Suprapubic skin (tissue), 4 donors: Measurements from ENCODE around the gene HOXC4. TPM values are rescaled to one million over a fixed set of nuclear protein-coding genes. Genes with fewer than 3 reads are reported as not detected.
A peak's percentile ranks its signal among the peaks of the same experiment; 100 is the strongest.
"Not testable (repeated sequence)": the region's sequence is repeated elsewhere in the genome, so short reads cannot be mapped to it uniquely, and the experiment has no call there.

Source experiments
- DNase-seq, 2 donors: peaks; one replicate each; pipeline ENCODE4 v3.0.0-alpha.2; 2019; ENCODE audit warnings: low spot score in 2 of 2
- H3K27ac ChIP-seq: fragments of 200-600 bp; sonication (generic); one replicate; pipeline ENCODE4 v1.5.1; 2019
- H3K27me3 ChIP-seq: fragments of 200-600 bp; sonication (generic); one replicate; pipeline ENCODE4 v1.5.1; 2019
- H3K36me3 ChIP-seq: fragments of 200-600 bp; sonication (generic); one replicate; pipeline ENCODE4 v1.5.1; 2019
- H3K4me1 ChIP-seq: fragments of 200-600 bp; sonication (generic); one replicate; pipeline ENCODE4 v1.5.1; 2019
- H3K4me3 ChIP-seq: fragments of 200-600 bp; sonication (generic); one replicate; pipeline ENCODE4 v1.5.1; 2019; ENCODE audit warnings: mild to moderate bottlenecking
- H3K9me3 ChIP-seq: fragments of 200-600 bp; sonication (generic); one replicate; pipeline ENCODE4 v1.5.1; 2019
- EP300 ChIP-seq: sonication (generic); formaldehyde crosslinking; IDR thresholded peaks from one replicate; pipeline ENCODE4 v1.6.1; 2017; ENCODE audit warnings: antibody characterized with exemption
- POLR2A ChIP-seq, 2 donors: fragments of 450-650 bp; IDR thresholded peaks; one replicate each; pipeline ENCODE4 v1.6.1; 2017; ENCODE audit warnings: antibody characterized with exemption in 2 of 2, mild to moderate bottlenecking in 2 of 2, moderate library complexity in 2 of 2
- POLR2AphosphoS5 ChIP-seq, 3 donors: sonication (generic); formaldehyde crosslinking; IDR thresholded peaks; one replicate each; pipeline ENCODE4 v1.6.1; 2017; ENCODE audit warnings: antibody characterized with exemption in 3 of 3
- WGBS: methylation state at CpG from one replicate; pipeline ENCODE4 v1.1.5; 2018; 5-methylcytosine and 5-hydroxymethylcytosine counted together
- total RNA-seq, 4 donors: library from RNA; depleted of rRNA; stranded (reverse); fragments of >200 nt; gene quantifications; one replicate each; pipeline ENCODE4 v1.1.0, GENCODE V29; 2016
- TF ChIP-seq, protein P1 (sequence below), 2 donors: fragments of 200-600 bp in 1 of 2; fragments of 450-650 bp in 1 of 2; sonication (generic) in 1 of 2; IDR thresholded peaks; one replicate each; pipeline ENCODE4 v1.5.1; 2016 to 2019; ENCODE audit warnings: antibody characterized with exemption in 2 of 2, mild to moderate bottlenecking in 1 of 2, moderate library complexity in 1 of 2

Gene HOXC4
- total RNA-seq, 4 donors from 2014 or later = 1.4 to 4.7 (median 1.9) TPM

DNA sequence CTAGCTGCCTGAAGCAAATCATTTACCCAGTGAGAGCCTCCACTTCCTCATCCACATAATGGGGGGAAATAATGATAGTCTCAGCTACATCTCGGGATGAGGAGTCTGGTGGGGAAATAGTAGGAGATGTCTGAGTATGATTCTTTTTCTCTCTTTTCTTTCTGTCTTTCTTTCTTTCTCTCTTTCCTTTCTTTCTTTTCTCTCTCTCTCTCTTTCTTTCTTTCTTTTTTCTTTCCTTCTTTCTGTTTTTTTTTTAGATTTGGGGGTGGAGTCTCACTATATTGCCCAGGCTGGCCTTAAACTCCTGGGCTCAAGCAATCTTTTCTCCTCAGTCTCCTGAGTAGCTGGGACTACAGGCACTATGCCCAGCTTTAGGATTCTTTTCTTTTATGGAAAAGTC lies 12.8 kb downstream of the HOXC4 start:
- Histone ChIP-seq H3K4me1 (peaks cover 4% of the 10 kb centered on the region), H3K9me3 (no peaks in the 10 kb centered on the region), H3K36me3 (no peaks in the 10 kb centered on the region), H3K4me3 (no peak overlapping the region), H3K27me3 (no peaks in the 10 kb centered on the region), H3K27ac (no peak overlapping the region)
- TF ChIP-seq POLR2A (IDR thresholded peaks at IDR 0.05) (no peak), EP300 (no peak), POLR2AphosphoS5 (IDR thresholded peaks at IDR 0.05) (no peak)
- TF ChIP-seq, protein P1, sequence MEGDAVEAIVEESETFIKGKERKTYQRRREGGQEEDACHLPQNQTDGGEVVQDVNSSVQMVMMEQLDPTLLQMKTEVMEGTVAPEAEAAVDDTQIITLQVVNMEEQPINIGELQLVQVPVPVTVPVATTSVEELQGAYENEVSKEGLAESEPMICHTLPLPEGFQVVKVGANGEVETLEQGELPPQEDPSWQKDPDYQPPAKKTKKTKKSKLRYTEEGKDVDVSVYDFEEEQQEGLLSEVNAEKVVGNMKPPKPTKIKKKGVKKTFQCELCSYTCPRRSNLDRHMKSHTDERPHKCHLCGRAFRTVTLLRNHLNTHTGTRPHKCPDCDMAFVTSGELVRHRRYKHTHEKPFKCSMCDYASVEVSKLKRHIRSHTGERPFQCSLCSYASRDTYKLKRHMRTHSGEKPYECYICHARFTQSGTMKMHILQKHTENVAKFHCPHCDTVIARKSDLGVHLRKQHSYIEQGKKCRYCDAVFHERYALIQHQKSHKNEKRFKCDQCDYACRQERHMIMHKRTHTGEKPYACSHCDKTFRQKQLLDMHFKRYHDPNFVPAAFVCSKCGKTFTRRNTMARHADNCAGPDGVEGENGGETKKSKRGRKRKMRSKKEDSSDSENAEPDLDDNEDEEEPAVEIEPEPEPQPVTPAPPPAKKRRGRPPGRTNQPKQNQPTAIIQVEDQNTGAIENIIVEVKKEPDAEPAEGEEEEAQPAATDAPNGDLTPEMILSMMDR (IDR thresholded peaks at IDR 0.05) = no peak
- 97% methylated on average over 1 of the region's 1 CpG for WGBS
- no peak for DNase-seq

DNA sequence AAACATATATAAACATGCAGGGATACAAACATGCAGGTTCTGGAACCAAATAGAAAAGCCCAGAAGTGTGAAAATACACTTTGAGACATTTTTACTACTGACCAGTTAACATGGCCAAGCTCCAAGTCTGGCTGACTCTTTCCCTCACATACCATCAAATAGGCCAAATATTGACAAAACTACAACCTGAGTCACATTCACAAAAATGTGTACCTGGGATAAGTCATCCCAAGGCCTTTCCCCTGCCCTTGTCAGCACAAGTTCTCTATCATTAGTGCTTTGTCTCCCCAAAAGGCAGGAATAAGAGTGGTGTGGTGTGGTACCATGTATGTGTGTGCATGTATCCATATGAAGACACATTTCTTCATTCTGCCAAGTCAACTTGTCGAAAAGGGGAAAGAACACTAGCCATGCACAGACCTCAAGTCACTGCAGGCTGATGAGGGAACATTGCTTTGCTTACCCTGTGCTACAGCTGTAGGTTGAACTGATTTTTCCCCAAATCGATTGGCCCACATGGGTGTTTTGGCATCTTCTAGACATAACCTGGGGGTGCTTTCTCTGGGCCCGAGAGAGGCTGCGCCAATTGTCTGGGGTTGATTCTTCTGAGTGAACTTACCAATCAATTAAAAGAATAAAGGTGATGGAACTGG lies 14.9 kb downstream of the HOXC4 start:
- TF ChIP-seq POLR2A (IDR thresholded peaks at IDR 0.05) (no peak), EP300 (no peak), POLR2AphosphoS5 (IDR thresholded peaks at IDR 0.05) (no peak)
- TF ChIP-seq, protein P1 (IDR thresholded peaks at IDR 0.05) = no peak
- Histone ChIP-seq H3K9me3 (no peaks in the 10 kb centered on the region), H3K27ac (no peak overlapping the region), H3K27me3 (no peaks in the 10 kb centered on the region), H3K4me1 (peaks cover 4% of the 10 kb centered on the region), H3K36me3 (no peaks in the 10 kb centered on the region), H3K4me3 (no peak overlapping the region)
- DNase-seq = no peak
- 82% methylated on average over 4 of the region's 4 CpGs for WGBS

DNA sequence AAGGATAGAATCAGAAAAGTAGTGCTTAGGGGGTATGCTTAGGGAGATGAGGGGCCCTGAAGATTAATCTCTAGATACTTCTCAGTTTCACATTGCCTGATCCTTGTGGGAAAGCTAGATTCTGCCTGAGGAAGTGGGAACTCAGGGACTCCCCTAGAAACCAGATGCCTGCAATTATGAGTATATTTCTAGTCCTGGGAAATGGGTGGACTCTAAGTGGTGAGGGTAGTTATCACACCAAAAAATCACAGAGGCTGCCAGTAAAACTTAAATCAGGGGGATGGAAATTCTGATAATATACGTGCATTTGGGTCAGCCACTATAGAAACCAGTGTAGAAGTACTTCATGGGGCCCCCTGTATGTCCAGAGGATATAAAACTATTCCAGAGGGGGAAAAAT lies 18.3 kb downstream of the HOXC4 start:
- Histone ChIP-seq H3K4me1 (peaks cover 4% of the 10 kb centered on the region), H3K27me3 (no peaks in the 10 kb centered on the region), H3K4me3 (no peak overlapping the region), H3K9me3 (no peaks in the 10 kb centered on the region), H3K36me3 (no peaks in the 10 kb centered on the region), H3K27ac (no peak overlapping the region)
- 85% methylated on average over 1 of the region's 1 CpG for WGBS
- no peak for DNase-seq
- TF ChIP-seq EP300 = no peak
- no peak for TF ChIP-seq POLR2AphosphoS5 (IDR thresholded peaks at IDR 0.05)
- TF ChIP-seq POLR2A (IDR thresholded peaks at IDR 0.05) = no peak
- TF ChIP-seq, protein P1 (IDR thresholded peaks at IDR 0.05) = no peak

DNA sequence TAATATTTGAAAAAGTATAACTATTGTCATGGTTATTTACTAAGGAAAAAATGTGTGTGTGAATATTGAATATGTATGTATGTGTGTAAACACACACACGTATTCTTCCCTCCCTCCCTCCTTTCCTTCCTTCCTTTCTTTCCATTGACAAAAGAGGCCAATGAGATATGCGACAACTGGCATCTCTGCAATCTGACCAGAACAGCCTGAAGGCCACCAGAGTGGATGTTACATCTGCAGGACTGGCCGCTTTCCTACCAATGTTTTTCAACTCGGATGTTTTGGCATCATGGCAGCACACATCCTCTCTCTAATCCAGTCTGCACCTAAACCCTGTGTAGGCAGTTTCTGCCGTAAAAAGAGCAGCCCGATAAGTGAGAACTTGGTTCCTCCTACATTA lies 20.7 kb downstream of the HOXC4 start:
- no peak for TF ChIP-seq POLR2A (IDR thresholded peaks at IDR 0.05)
- no peak for TF ChIP-seq POLR2AphosphoS5 (IDR thresholded peaks at IDR 0.05)
- no peak for TF ChIP-seq EP300
- DNase-seq = no peak
- no peak overlapping the region for H3K27ac ChIP-seq
- H3K36me3 ChIP-seq = no peaks in the 10 kb centered on the region
- H3K4me1 ChIP-seq = no peaks in the 10 kb centered on the region
- H3K27me3 ChIP-seq = no peaks in the 10 kb centered on the region
- H3K9me3 ChIP-seq = no peaks in the 10 kb centered on the region
- no peak overlapping the region for H3K4me3 ChIP-seq
- WGBS = 89% methylated on average over 6 of the region's 6 CpGs

DNA sequence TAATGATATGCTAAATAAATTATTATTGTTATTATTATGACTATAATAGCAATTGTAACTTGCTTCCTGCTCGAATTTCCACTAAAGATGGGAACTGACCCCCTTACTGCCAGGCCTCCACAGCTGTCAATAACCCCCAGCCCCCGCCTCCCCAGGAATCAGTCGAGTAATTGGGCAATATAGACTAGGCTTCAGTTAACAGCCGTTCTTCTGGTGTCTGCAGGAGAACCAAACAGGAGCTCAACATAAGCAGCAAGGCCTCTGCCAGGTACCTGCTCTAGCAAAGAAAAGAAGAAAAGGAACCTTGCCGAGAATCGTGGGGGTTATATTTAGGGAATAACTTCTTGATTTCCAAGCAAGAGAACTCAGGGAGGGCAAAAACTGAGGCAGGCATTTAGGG lies 21.8 kb downstream of the HOXC4 start:
- no peak overlapping the region for H3K4me3 ChIP-seq
- H3K36me3 ChIP-seq = no peaks in the 10 kb centered on the region
- H3K27ac ChIP-seq = no peak overlapping the region
- TF ChIP-seq EP300 (no peak), POLR2AphosphoS5 (IDR thresholded peaks at IDR 0.05) (no peak), POLR2A (IDR thresholded peaks at IDR 0.05) (no peak)
- TF ChIP-seq, protein P1 (IDR thresholded peaks at IDR 0.05) = no peak
- H3K27me3 ChIP-seq = no peaks in the 10 kb centered on the region
- H3K4me1 ChIP-seq = no peaks in the 10 kb centered on the region
- 78% methylated on average over 6 of the region's 6 CpGs for WGBS
- no peak for DNase-seq
- H3K9me3 ChIP-seq = no peaks in the 10 kb centered on the region

DNA sequence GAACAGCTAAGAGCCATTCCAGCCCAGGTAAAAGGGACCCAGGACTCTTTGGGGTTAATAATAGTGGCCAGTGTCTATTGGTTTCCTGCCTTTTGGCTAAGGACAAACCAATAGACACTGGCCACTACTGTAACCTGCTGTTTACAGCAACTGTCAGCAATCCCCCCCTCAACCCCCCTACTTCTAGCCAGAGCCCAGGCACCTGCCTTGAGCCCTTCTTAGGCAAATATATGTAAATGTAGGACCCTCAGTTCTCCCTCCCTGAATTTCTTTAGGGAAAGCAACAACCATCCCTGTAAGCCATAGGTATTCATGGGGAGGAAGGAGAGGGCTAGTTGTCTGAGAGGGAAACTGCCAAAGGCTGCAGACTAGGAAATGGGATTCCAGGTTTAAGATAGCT lies 22.3 kb downstream of the HOXC4 start:
- H3K4me1 ChIP-seq = no peaks in the 10 kb centered on the region
- H3K27me3 ChIP-seq = no peaks in the 10 kb centered on the region
- H3K9me3 ChIP-seq = no peaks in the 10 kb centered on the region
- TF ChIP-seq POLR2AphosphoS5 (IDR thresholded peaks at IDR 0.05) (no peak), POLR2A (IDR thresholded peaks at IDR 0.05) (no peak), EP300 (no peak)
- TF ChIP-seq, protein P1 (IDR thresholded peaks at IDR 0.05) = no peak
- no peak overlapping the region for H3K4me3 ChIP-seq
- no peak for DNase-seq
- H3K27ac ChIP-seq = no peak overlapping the region
- no peaks in the 10 kb centered on the region for H3K36me3 ChIP-seq

DNA sequence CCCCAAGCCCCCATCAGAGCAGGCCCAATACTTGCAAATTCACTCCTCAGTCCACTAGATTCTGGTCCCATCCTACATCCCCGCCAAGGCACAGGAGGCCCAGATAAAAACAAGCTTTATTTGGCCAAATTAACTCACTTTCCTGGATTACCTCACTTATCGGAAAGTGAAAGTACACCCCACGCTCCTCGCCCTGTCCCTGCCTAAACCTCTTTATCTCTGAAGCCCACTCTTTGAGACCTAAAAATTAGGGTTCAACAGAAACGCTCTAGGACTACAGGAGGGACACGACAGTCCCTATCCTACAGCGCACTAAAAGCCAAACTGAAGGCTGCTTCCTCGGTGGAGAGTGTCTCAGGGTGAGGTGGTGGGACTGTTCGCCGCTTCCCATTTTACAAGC lies 24.2 kb downstream of the HOXC4 start:
- 71% methylated on average over 10 of the region's 10 CpGs for WGBS
- peak overlapping the region; percentile 27 for H3K4me3 ChIP-seq
- not testable (repeated sequence) for H3K27me3 ChIP-seq, DNase-seq, H3K9me3 ChIP-seq, H3K36me3 ChIP-seq, H3K4me1 ChIP-seq
- H3K27ac ChIP-seq = peak overlapping the region; percentile 45

DNA sequence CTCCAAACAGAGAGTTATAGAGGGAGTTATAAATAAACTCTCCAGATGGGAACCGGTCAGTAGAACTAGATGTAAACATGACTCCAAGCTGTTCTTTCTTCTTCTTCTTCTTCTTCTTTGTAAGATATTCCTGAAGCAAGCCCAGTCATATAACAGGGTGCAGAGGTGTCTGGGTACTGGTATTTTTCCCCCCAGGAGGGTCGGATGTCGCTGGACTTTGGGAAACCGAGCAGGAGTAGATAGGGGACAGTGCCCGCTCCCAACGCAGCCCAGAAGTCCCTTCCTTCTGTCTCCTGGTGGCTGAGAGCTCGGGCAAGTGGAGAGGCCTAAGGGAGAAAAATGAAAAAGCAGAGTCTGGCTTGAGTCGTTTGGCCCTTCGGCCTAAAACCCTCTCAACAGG lies 25.5 kb downstream of the HOXC4 start:
- not testable (repeated sequence) for H3K36me3 ChIP-seq, DNase-seq, H3K27me3 ChIP-seq, H3K4me1 ChIP-seq, H3K9me3 ChIP-seq
- 72% methylated on average over 9 of the region's 9 CpGs for WGBS
- Histone ChIP-seq H3K4me3 (peak overlapping the region; percentile 18), H3K27ac (peak overlapping the region; percentile 62)
